PC-3 (cell line): ENCODE measurements around the gene RPS6KA2.

Source experiments
- CTCF ChIP-seq: fragments of 300-600 bp; sonication (generic); conservative IDR thresholded peaks from 2 replicates; pipeline ENCODE4 v1.5.1; 2017; ENCODE audit warnings: antibody characterized with exemption, low read depth, mild to moderate bottlenecking, low read length
- EZH2 ChIP-seq: fragments of 300-600 bp; sonication (generic); IDR thresholded peaks from one replicate; pipeline ENCODE4 v1.6.1; 2017; ENCODE audit warnings: antibody characterized with exemption, mild to moderate bottlenecking, low read length; ENCODE audit not compliant: unreplicated experiment

GRCh38 chr6:166637812-166638572, 10.9 kb upstream of the RPS6KA2 start:
- TF ChIP-seq CTCF = no peak
- no peak for TF ChIP-seq EZH2
